ENCODE results near the gene RSPO4.

Gene RSPO4

GRCh38 chr20:944774-945410, 57.2 kb downstream of the RSPO4 start:
- DNase-seq (ENCODE audit: low spot score), result no peak

- DNase-seq (ENCODE audit: low spot score), result no peak
These were observed 58.0 kb downstream of the RSPO4 start for GRCh38 chr20:944148-944547.

- no peak for DNase-seq (ENCODE audit: low spot score)
These were observed 59.5 kb downstream of the RSPO4 start for GRCh38 chr20:942611-943010.

GRCh38 chr20:940926-941325, 61.2 kb downstream of the RSPO4 start:
- DNase-seq (ENCODE audit: low spot score), result no peak

GRCh38 chr20:939606-940005, 62.5 kb downstream of the RSPO4 start:
- DNase-seq (ENCODE audit: low spot score), result no peak

- no peak for DNase-seq (ENCODE audit: low spot score)
These were observed 67.8 kb downstream of the RSPO4 start for GRCh38 chr20:934186-934840.

- no peak for DNase-seq (ENCODE audit: low spot score)
These were observed 69.1 kb downstream of the RSPO4 start for GRCh38 chr20:933029-933428.

- DNase-seq (ENCODE audit: low spot score), result no peak
These were observed 70.7 kb downstream of the RSPO4 start for GRCh38 chr20:931401-931800.

GRCh38 chr20:926670-927069, 75.4 kb downstream of the RSPO4 start:
- DNase-seq (ENCODE audit: low spot score), result no peak

- no peak for DNase-seq (ENCODE audit: low spot score)
These were observed 76.6 kb downstream of the RSPO4 start for GRCh38 chr20:925516-925915.

- no peak for DNase-seq (ENCODE audit: low spot score)
These were observed 77.5 kb downstream of the RSPO4 start for GRCh38 chr20:924639-925038.

- DNase-seq (ENCODE audit: low spot score), result no peak
These were observed 79.3 kb downstream of the RSPO4 start for GRCh38 chr20:922781-923180.

- no peak for DNase-seq (ENCODE audit: low spot score)
These were observed 81.0 kb downstream of the RSPO4 start for GRCh38 chr20:921068-921467.

GRCh38 chr20:920311-920710, 81.8 kb downstream of the RSPO4 start:
- DNase-seq (ENCODE audit: low spot score), result no peak

GRCh38 chr20:919491-919916, 82.6 kb downstream of the RSPO4 start:
- DNase-seq (ENCODE audit: low spot score), result no peak

- no peak for DNase-seq (ENCODE audit: low spot score)
These were observed 84.7 kb downstream of the RSPO4 start for GRCh38 chr20:917416-917815.

GRCh38 chr20:916825-917224, 85.3 kb downstream of the RSPO4 start:
- no peak for DNase-seq (ENCODE audit: low spot score)

- no peak for DNase-seq (ENCODE audit: low spot score)
These were observed 85.8 kb downstream of the RSPO4 start, which contains the start of gene ANGPT4 for GRCh38 chr20:916125-916799. Gene ANGPT4, minus strand, starts transcription at chr20:916334. Its CDS starts 120 bp downstream, at chr20:916214.

- no peak for DNase-seq (ENCODE audit: low spot score)
These were observed 87.2 kb downstream of the RSPO4 start for GRCh38 chr20:914727-915498.

GRCh38 chr20:913306-913849, 88.7 kb downstream of the RSPO4 start:
- no peak for DNase-seq (ENCODE audit: low spot score)

- DNase-seq (ENCODE audit: low spot score), result no peak
These were observed 90.1 kb downstream of the RSPO4 start for GRCh38 chr20:911882-912600.
